Endometrial microvascular endothelial cells (primary cell): ENCODE measurements around the gene CTSV. TPM values are rescaled to one million over a fixed set of nuclear protein-coding genes. Genes with fewer than 3 reads are reported as not detected.
"Not testable (repeated sequence)": the region's sequence is repeated elsewhere in the genome, so short reads cannot be mapped to it uniquely, and the experiment has no call there.

Experiments
- in situ Hi-C: cut with HindIII; loops from 2 replicates; pipeline ENCODE4 v1.10.0; 2017; ENCODE audit warnings: low sequenced_read_pairs, low pct_unique_long_range_greater_than_20kb; ENCODE audit errors: inconsistent ontology term
- total RNA-seq: library from RNA; depleted of rRNA; stranded (reverse); fragments of >200 nt; gene quantifications from one replicate; pipeline ENCODE4 v1.2.3, GENCODE V29; 2015; ENCODE audit errors: inconsistent ontology term

CTSV gene
- total RNA-seq, 1 donor from 2014 or later, result 0.28 TPM

DNA sequence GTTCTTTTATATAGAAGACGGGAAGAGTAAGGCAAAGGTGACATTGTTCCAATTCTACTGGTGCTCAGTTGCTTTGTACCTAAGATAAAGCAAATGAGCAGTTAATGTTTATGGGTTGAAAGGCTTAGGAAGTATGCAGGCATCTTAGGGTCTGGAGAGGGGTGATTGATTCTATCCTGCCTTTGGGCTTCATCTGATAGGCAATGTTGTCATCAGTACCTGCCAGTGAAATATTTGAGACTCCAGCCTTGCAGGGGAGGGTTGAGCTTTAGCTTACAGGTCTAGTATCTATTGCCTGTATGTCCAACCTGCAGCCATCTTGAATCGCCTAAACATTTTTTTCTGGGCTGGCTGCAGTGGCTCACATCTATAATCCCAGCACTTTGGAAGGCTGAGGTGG is 13.8 kb upstream of the CTSV start:
- in situ Hi-C loops, result no loop called here

DNA sequence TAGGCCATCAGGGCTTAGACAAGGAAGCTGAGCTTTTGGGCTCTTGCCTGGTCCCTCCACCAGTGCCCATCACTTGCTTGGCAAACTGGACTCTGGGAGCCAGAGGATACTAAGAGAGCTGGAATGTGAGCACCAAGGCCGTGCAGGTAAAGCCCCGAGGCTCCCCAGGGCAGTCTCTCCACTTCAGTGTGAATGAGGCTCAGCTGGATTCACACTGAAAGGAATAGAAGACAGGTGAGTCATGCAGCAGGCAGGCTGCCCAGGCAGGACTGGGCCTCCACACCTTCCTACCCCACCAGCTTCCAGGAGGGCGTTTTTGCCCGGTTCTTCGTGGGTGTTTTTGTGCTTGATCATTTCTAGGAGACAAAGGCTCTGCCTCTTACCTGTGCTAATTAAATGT is 7.3 kb upstream of the CTSV start:
- in situ Hi-C loops, result no loop called here

DNA sequence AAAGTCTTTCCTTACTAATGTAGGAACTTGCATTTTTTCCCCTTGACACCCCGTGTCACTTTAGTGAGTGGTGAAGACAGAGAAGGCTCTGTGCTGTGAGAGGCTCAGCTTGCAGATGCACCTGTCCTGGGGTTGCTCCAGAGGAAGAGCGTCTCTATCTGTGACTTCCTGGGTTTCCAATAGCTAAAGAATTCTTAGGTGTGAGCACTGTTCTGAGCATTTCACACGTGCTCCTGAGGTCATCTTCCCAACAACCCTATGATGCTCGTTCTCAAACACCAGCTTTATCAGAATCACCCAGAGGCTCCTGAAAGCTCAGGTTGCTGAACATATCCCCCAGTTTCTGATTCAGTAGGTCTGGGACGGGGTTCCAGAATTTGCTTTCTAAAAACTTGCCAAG is 6.4 kb upstream of the CTSV start:
- in situ Hi-C loops, result no loop called here

DNA sequence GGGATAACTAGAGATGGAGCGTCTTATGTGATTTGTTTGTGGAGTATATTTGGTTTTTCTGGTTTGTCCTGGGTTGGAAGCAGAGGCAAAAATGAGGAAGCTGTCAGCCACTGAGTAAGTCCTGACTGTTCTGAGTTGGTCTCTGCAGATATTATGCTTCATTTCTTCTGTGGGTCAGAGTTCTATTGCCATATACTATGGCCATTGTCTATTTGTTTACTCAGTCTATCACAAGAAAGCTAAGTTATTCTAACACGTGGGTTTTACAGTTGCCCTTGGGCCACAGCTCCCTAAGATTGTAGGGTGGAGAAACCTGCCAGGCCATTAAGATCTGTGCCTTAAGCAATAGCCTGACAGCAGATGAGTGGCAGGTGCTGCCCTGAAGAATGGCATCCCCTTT is 3.0 kb upstream of the CTSV start:
- in situ Hi-C loops, result no loop called here

DNA sequence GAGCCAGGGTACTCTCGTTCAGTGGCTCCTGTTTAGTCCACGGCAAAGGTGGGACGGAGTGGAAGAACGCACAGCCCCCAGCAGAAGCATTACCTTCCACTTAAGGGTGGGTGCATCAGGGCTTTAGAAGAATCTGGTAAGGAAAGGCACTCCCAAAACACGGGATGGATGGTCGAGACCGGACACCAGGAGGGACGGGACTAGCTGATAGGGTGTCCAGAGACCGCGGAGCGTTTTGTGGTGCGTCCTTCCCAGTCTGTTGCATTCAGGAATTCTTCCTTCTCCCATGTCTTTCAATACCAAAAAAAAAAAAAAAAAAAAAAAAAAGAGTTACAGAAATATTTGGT is 545 bp upstream of the CTSV start:
- in situ Hi-C loops, result no loop called here

DNA sequence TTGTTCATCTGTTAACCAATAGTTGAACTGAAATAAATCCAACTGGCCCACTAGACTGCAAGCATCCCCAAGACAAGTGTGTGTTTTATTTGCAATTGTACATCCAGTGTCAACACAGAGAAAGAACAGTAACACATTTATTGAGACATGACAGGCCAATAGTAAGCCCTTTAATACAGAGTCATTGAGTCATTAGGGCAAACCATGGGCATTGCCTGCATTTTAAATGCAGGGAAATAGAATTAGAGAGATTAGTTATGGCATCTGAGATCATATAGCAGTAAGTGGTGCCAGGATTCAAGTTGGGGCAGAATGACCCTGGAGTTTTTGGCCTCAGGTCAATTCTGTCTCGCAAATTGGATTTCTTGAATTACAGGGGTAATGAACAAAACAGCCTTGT is 15.4 kb downstream of the CTSV start:
- in situ Hi-C loops, result not testable (repeated sequence)

DNA sequence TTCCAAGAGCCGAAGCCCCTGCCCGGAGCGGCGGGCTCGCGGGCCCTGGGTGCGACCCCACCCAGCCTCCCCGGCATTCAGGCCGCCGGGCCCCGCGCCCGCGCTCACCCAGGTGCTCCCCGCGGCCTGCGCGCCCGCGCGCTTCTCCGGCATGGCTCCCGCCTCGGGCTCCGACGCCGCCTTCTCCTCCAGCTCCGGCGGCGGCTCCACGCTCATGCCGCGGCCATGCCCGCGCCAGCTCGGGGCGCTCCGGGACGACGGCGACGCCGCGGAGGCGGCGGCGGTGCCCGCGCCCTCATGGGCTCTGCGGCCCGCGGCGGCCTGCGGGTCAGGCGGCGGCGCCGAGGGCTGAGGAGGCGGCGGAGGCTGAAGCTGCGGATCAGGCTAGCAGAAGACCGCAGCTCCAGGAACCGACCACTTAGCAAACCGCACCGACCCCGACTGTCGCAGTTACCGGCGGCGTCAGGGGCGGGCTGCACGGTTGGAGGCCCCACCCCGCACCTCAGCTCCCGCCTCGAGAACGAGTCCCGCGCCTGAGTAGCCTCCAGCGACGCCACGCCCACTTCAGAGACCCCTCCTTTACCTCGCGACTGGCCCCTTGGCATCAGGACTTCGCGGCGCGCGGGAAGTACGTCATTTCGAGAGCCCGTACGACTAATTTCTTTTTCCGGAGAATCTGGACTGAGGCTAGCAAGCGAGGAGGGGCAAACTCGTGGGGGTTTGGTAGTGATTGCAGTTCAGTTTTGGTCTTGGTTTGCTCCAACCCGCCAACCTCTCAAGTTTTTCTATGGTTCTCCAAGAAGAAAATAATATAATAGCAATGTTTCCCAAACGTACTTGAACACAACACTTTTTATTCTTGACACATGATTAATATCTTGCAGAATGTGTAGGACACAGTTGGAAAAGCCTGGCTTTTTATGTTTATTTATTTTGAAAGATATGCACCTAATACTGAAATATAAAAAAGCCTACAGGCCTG is 25.5 kb downstream of the CTSV start:
- in situ Hi-C loops, result not testable (repeated sequence)

DNA sequence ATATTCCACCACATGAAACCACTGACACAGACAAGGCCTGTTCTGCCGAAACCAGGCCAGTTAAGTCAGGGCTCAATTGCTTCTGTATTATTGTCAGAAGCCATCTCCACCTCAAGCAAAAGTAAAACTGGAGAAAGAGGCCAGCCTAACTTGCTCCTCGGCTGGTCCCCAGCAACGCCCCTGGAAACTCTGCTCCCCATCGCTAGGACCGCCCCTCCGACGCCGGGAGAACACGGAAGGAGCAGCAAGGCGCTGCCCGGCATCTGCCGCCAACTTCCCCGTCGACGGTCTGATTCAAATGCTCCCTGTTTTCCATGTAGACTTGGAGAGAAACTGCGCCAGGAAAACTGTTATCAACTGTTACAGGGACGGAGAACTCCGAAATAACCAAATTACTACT is 26.3 kb downstream of the CTSV start:
- in situ Hi-C loops, result not testable (repeated sequence)

DNA sequence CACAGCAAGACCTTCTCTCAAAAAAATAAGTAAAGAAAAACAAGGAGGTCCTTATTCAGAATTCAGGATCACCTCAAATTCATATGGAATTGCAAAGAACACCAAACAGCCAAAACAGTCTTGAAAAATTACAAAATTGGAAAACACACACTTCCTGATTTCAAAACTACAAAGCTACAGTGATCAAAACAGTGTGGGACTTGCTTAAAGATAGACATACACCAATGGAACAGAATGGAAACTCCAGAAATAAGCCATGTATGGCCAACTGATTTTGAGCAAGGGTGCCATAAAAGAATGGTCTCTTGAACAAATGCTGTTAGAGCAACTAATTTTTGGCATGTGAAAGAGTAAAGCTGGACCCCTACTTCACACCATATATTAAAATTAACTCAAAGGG is 36.7 kb downstream of the CTSV start:
- in situ Hi-C loops, result not testable (repeated sequence)

DNA sequence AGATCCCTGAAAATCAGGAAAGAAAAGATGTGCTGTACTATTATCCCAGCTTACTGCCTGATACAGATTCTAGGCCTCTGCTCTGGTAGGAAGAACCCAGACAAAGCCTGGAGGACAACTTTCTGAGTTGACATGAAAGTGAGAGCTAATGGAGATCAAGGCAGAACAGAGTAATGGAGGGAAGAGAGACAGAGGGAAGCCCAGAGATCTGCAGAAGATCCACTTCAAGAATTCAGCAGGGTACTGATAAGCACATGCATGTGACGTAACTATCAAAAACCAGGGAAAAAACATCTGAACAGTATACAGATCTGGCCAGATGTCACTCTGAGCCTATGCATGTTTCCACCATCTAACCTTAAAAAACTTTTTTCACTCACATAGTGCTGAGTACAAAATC is 37.6 kb downstream of the CTSV start:
- in situ Hi-C loops, result not testable (repeated sequence)

DNA sequence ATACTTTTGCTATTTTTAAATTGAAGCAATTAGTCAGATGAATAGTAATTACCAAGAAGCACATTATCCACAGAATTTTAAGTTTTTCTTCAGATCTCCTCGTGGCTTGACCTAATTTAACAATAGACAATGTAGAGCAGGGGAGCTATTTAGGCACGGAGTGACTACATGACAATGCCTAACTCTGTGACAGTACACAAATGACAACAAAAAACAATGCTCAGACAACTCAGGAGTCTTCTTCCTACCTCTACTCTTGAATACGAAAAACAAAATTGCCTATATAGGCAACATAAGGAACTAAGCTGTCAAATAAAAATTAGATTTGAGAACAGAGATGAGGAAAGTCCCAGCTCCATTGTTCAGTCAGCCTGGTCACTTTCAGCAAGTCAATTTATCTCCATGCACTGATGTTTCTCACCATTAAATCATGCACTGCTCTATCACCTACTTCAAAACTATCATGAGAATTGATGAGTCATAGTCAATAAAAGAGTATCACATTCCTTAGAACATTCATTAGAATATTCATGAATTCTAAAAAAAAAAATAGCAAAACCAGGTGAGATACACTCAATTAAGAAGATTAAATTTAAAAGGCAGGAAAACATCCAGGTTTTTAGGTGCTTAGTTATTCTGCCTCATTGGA is 38.7 kb downstream of the CTSV start:
- in situ Hi-C loops, result not testable (repeated sequence)

DNA sequence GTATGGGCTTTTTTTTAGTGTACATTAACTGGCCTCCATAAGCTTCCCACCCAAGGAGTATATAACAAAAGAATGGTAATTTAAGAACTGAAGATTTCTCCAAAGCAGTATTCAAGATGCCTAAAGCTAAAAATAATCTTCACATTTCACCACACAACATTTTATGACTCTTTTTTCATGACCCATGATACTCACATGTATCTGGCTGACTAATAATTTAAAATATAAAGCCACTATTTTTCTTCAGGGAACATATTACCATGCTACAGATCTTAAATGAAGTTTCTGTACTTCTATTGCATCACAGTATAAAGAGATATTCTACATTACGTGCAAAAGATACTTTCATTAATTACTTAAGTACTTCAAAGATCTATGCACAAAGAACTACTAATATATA is 39.2 kb downstream of the CTSV start:
- in situ Hi-C loops, result not testable (repeated sequence)

DNA sequence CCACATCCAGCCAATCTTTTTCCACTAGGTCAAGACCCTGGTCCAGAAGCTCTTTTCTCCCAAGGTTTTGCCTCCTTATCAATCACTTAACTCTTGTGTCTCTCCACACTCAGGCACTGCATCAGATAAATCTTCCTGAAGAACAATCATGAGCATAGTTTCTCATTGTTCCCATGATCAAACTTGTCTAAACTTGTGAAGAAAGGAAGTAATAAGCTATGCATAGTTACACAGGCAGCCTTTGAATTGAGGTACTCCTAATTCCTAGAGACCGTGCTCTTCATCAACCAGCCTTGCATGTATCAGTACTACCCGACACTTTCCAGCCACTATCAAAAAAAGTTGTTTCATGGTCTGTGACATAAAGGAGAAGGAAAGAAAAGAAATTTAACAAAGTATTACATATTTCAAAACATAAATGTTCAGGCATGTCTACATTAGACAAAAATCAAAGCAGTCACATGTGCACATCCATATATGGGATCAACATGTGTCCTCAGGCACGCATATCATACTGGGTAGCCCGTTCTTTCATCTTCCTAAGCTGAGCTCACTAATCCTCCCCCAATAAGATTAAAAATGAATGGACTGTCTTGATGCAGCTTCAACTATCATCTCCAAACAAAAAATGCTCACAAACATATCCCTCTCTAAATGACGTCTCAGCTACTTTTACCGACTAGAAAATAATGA is 41.8 kb downstream of the CTSV start:
- in situ Hi-C loops, result not testable (repeated sequence)

DNA sequence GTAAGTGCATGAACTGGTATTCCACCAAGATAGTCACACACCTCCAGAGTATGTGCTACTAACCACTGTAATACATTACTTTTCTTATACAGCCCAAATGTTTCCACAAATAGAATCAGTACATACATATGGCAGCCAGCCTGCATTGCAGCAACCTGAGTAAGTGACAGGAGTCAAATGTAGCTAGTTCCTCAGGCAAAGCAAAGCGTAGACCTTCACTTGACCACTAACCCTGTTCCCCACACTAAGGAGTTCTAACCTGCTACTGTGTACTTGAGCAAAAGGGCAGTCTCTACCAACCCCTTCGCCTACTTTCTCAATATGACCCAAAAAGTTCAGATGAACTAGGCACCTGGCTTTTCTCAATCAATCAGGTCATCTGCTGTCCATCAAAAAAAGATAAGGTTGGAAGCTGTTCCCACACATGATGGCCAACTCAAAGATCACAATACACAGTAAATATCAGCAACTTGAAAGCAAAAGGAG is 44.4 kb downstream of the CTSV start:
- in situ Hi-C loops, result not testable (repeated sequence)

DNA sequence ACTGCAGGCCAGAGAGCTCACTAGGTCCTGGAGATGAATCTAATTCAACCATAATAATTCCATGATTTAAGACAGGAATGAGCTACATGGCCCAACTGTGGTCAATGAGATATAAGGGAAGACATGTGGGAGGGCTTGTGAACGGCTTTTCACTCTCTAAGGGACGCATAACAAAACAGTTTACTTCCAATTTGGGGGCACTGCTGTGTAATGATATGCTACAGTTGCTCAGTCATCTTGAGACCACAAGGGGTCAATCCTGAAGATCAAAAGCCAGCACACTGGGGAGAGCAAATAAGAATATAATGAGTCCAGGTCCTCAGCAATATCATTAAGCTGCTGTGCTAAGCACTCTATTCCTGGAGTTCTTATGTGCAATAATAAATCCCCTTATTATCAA is 46.6 kb downstream of the CTSV start:
- in situ Hi-C loops, result not testable (repeated sequence)

DNA sequence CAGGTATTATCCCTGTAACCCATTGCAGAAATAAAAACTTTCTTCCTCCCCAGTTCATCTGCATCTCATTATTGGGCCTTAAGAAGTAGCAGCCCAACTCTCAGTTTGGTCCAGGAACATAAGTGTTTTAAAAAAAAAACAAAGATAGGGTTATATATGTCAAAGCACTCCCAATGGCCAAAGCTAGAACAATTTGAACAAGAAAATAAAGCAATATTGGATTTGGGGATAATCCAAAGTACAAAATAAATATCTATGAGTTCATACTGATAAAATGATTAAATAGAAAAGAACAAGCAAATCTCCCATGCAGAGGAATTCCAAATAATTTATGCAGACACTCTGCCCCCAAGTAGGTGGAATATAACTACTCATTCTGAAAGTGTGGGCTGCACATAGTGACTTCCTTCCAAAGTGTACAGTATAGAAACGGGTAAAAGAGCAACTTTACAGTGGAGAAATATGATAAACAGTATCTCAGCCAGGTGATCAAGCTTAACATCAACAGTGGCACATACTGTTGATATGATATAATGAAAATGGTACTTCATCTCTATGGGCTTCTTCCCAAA is 49.1 kb downstream of the CTSV start:
- in situ Hi-C loops, result not testable (repeated sequence)

DNA sequence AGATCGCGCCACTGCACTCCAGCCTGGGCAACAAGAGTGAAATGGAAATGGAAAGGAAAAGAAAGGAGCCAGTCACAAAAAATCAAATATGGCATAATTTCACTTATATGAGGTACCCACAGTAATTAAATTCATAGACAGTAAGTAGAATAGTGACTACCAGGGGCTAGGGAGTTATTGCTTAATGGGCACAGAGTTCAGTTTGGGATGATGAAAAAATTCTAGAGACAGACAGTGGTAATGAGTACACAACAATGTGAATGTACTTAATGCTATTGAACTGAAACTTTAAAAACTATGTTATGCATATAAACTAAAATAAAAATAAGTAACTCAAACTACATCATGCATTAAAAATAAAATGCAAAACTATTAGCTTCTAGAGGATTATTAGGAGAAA is 54.1 kb downstream of the CTSV start:
- in situ Hi-C loops, result not testable (repeated sequence)

DNA sequence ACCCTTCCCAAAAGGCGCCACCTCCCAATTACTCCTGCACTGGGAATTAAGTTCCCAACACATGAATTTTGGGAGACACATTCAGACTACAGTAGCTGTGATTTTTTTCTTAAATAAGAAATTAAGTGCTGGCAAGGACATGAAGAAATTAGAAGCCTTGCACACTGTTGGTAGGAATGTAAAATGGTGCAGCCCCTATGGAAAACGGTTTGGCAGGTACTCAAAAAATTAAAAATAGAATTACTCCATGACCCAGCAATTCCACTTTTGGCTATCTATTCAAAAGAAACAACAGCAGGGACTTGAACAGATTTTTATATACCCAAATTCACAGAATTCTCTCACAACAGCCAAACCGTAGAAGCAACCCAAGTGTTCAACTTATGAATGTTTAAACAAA is 54.8 kb downstream of the CTSV start:
- in situ Hi-C loops, result not testable (repeated sequence)

DNA sequence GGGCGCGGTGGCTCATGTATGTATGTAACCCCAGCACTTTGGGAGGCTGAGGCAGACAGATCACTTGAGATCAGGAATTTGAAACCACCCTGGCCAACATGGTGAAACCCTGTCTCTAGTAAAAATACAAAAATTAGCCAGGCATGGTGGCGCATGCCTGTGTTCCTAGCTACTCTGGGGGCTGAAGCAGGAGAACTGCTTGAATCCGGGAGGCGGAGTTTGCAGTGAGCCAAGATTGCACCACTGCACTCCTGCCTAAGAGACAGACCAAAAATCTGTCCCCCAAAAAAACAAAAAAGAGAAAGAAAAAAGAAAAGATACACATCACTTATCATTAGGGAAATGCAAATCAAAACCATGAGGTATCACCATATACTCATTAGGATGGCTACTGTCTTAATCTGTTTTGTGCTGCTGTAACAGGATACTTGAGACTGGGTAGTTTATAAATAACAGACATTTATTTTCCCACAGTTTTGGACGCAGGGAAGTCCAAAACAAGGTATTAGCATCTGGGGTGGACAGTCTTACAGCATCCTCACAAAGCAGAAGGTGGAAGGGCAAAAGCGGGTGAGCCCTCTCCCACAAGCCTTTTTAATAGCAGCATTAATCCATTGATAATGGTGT is 55.3 kb downstream of the CTSV start:
- in situ Hi-C loops, result not testable (repeated sequence)
